ENCODE results near the gene MCUB.

Gene MCUB

DNA sequence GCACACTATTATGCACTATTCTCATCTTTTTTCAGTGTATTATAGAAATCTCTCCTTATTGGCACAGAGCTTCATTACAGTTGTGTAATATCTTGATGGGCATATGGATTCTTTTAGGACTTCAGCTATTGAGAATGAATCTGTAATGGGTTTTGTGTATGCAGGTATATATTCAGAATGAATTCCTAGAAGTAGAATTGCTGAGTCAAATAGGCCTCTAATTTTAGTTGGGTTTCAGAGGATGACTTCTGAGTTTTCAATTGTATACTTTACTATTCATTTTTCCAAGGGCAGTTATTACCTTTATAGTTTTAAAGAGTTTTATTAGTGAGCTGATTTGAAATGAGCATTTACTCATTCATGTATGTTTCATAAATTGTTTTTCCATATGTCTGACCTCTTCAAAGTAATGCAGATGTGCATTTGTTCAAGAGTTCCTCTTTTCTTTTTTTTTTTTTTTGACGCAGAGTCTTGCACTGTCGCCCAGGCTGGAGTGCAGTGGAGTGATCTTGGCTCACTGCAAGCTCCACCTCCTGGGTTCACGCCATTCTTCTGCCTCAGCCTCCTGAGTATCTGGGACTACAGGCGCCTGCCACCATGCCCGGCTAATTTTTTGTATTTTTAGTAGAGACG lies 123.7 kb downstream of the MCUB start:
- no peak for DNase-seq

DNA sequence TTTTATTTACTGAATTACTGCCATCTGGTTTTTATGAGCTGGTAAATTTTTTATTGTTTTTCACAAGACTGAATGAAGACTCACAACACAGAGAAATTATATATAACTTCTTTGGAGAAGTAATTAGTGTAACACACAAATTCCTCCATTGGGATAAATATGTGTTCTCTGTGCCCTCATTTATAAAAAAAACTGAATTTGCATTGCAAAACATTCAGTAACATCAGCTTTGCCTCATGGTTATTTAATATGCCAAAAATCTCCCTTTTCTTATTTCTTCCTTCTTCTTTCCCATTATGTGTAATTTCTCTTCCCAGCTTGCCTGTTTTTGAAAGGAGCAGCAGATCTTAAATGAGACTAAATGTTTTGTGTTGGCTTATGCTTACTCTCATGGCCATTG lies 124.7 kb downstream of the MCUB start:
- no peak for DNase-seq

DNA sequence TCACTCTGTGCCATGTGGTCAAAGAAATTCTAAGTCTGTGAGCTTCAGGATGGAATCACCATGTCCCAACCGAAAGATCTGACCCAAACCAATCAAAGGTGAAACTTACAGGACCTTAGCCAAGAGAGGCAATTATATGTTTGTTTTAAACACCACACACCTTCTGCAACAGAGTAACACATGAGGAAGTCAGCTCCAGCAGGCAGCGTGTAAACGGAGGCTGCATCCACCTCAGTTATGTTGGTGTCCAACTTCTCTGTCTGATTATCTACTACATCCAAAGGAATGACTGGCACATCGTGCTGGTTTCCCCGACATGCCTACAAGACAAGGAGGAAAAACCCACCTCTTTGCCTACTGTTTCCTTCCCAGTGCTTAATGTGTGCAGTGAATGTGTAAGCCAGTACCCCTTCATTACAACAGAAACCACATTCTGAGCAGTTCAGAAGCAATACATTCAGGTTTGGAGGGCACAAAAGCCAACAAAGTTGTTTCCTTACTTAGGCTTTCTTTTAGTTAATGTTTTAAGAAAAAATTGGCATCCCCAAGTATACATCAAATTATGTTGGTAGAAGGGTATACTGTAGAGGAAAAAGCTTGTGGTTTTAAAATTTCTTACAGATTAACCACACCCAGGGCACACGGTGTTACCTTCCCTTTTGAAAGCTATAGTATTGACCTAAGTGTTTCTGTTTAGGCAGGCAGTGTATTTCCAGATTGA lies 130.8 kb downstream of the MCUB start:
- DNase-seq: no peak

GRCh38 chr4:109691411-109691920 lies 131.4 kb downstream of the MCUB start:
- no peak for DNase-seq

GRCh38 chr4:109698656-109699055 lies 138.6 kb downstream of the MCUB start:
- DNase-seq: no peak

DNA sequence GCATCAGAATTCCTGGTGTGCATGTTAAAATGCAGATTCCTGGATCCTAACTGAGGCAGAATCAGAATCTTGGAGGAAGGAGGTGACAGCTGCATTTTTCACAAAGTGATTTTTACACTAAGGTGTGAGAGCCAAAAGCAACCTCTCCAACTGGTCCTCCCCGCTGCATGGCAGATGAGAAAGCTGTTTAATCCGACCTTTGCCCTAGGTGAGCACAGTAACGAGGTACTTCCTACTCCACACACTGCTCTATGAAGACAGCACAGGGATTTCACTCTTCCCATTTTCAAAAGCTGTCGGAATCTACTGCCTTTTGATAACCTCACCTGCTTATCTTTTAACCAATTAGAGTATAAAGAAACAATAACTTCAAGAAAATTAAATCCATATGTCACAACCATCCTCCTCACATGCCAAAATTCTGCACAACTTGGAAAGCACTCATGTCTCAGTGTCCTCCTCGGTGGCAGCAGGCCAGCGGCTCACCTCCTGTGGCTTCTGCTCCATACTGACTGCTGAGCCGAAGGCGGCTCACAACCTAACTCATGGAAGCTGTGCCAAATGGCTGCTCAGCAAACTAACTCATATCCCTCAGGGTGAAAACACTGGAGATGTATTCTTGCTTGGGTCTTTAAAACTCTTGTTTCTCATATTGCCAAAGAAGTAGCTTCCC lies 139.6 kb downstream of the MCUB start:
- no peak for DNase-seq

DNA sequence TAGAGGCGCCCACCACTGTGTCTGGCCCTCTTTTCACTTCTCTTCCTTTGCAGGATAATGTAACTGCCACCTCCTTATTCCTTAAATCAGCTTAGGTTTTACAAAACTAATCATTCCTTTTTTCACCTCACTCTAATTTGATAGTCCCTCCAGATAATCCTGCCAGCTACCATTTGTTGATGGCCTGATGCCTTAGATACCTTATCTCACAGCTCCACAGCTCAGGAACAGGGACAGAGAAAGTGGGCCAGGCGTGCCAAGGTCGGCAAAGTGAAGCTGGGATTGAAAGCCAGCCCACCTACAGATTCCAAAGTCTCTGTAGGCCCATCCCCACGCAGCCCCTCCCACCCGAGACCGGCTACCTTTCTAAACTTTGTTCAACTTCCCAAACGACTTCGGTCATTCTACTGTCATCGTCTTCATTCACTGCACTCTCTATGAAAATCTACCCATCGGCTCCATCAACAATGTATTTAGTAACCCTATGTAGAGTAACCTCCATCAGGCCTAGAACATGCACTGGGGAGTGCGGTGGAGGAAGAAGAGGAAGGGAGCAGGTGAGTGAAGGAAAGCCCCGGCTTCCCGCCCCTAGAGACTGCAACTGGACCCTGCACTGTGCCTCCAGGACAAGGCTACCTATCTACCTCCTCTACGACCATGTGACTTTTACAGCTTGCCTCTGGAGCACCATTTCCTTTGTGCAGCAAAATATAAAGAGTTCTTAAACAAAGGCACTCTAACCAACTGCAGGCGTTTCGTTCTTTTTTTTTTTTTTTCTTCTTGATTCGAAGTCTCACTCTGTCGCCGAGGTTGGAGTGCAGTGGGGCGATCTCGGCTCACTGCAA lies 141.7 kb downstream of the MCUB start:
- peak; percentile 4 for DNase-seq

- DNase-seq: peak; percentile 81
Observed at GRCh38 chr4:109702950-109703663, 143.1 kb downstream of the MCUB start, which contains the start of gene CASP6. Gene CASP6 (minus strand): TSS chr4:109703445. CDS start chr4:109703395, 50 bp downstream.

DNA sequence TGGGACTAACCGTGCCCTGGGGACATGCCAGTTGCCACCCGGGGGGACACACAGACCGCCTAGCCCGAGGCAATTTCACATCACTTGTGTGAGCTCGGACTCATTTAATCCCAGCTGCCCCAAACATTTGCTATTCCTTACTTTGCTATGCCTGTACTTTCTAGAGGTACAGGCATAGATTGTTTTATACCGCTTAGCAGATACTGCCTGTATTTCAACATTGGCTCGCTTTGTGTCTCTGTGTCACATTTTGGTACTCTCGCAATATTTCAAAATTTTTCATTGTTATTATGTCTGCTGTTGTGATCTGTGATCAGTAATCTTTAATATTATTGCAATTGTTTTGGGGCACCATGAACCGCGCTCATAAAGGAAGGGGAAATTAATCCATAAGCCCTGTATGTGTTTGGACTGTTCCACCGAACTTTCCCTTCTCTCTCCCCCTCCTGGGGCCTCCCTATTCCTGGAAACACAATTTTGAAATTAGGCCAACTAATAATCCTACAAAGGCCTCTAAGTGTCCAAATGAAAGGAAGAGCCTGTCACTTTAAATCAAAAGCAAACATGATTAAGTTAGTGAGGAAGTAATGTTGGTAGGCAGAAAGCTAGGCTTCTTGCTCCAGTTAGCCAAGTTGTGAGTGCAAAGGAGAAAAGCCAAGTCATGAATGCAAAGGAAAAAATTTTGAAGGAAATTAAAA lies 143.8 kb downstream of the MCUB start:
- no peak for DNase-seq

DNA sequence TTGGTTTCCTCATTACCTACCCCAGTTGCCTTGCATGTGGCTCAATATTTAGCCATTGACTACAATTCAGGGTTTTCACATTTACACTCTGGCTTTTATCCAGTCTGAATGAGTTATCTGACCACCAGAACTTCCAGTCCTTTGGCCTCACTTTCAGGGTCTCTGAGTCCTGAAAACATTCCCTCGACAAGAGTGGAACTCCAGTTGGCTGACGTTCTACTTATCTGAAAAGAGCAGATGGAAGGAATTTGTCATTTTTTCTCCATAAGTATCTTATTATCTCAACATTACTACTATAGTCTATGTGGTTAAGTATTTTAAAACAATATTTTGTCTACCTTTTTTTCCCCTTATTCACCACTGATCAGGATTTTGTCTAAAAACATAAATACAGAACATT lies 148.4 kb downstream of the MCUB start:
- no peak for DNase-seq

GRCh38 chr4:109708990-109709389 lies 148.9 kb downstream of the MCUB start:
- DNase-seq: no peak

- DNase-seq: no peak
Observed at GRCh38 chr4:109713500-109713899, 153.5 kb downstream of the MCUB start.

DNA sequence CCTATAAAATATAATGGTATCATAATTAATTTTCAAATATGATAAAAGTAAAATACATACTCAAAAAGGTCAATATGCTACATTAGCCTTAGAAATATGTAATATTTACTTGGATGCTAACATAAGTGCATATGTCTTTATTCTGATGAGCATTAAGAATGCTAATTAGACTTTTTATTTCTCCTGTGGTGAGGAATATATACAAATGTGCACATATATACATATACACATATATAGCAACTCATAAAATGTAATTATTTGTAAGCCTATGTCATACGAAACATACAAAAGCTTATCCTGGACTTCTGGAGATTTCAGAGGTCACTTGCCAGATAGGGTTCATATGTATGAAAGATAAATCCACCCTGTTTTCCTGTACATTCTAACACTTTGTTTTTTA lies 158.7 kb downstream of the MCUB start:
- no peak for DNase-seq

- no peak for DNase-seq
Observed at GRCh38 chr4:109719604-109720003, 159.6 kb downstream of the MCUB start.

GRCh38 chr4:109721033-109721432 lies 161.0 kb downstream of the MCUB start:
- no peak for DNase-seq

- no peak for DNase-seq
Observed at GRCh38 chr4:109722357-109722756, 162.3 kb downstream of the MCUB start.

- no peak for DNase-seq
Observed at GRCh38 chr4:109723110-109723509, 163.1 kb downstream of the MCUB start.

GRCh38 chr4:109728385-109728784 lies 168.3 kb downstream of the MCUB start:
- DNase-seq: no peak

- DNase-seq: no peak
Observed at GRCh38 chr4:109729117-109729717, 169.2 kb downstream of the MCUB start.

GRCh38 chr4:109729718-109730618 lies 169.9 kb downstream of the MCUB start, which contains the start of gene PLA2G12A:
Gene PLA2G12A (minus strand): TSS chr4:109730070. CDS start chr4:109729809, 261 bp downstream.
- DNase-seq: peak; percentile 80

Data from NCI-H1436 (cell line).